GM12892 (cell line): ENCODE results near the gene SPSB2.

Source experiments
- POLR2A ChIP-seq: IDR thresholded peaks from 2 replicates; pipeline ENCODE4 v1.6.1; 2011; ENCODE audit warnings: low read depth, low read length, control low read depth
- POLR2AphosphoS5 ChIP-seq: IDR thresholded peaks from 2 replicates; pipeline ENCODE4 v1.6.1; 2011; ENCODE audit warnings: low read depth, low read length, control low read depth
- TAF1 ChIP-seq: IDR thresholded peaks from 2 replicates; pipeline ENCODE4 v1.6.1; 2011; ENCODE audit warnings: low read depth, mild to moderate bottlenecking, control low read depth, low read length, borderline replicate concordance

- TF ChIP-seq POLR2A, result no peak
- TF ChIP-seq POLR2AphosphoS5, result no peak
- TF ChIP-seq TAF1, result no peak
Observed at GRCh38 chr12:6909421-6910145, 36.5 kb upstream of the SPSB2 start.
